PC-9 (cell line): ENCODE data around the gene RAD9B. TPM values are rescaled to one million over a fixed set of nuclear protein-coding genes. Genes with fewer than 3 reads are reported as not detected.

Source experiments
- Bru-seq: library from RNA; stranded (reverse); fragments of 400-500 nt; gene quantifications from one replicate; lab custom pipeline; 2021; lab: Mats Ljungman, UMichigan
- BruChase-seq, 2 experiments: library from RNA; stranded (reverse); fragments of 400-500 nt; gene quantifications; one replicate each; lab custom pipeline; 2021; lab: Mats Ljungman, UMichigan
- BruUV-seq: library from RNA; stranded (reverse); fragments of 400-500 nt; replicated peaks from 2 replicates; lab custom pipeline; 2021; lab: Mats Ljungman, UMichigan
- CTCF ChIA-PET: fragments of 300-600 bp; sonication (Branson Sonifier 250); formaldehyde crosslinking; loops from one replicate; lab custom pipeline; 2022; ENCODE audit warnings: antibody characterized with exemption; lab: Charles Lee
- POLR2A ChIA-PET: fragments of 300-600 bp; sonication (Branson Sonifier 250); formaldehyde crosslinking; loops from one replicate; lab custom pipeline; 2022; ENCODE audit warnings: antibody characterized with exemption; ENCODE audit not compliant: unreplicated experiment; lab: Charles Lee
- DNase-seq, 2 experiments: peaks; one replicate each; pipeline versions ENCODE4 v3.0.0 to v3.0.0-alpha.2; 2015 to 2022; ENCODE audit warnings: mixed read lengths in 1 of 2
- H2AFZ ChIP-seq: fragments of 200-600 bp; sonication (generic); 2 replicates; pipeline ENCODE4 v1.8.1; 2017; ENCODE audit warnings: antibody characterized with exemption
- H3F3A ChIP-seq: fragments of 200-600 bp; sonication (generic); 2 replicates; pipeline ENCODE4 v1.8.1; 2017; ENCODE audit warnings: antibody characterized with exemption, mild to moderate bottlenecking, low read depth; ENCODE audit not compliant: insufficient read depth
- H3K27ac ChIP-seq: fragments of 200-600 bp; sonication (generic); 2 replicates; pipeline ENCODE4 v1.6.1; 2016; ENCODE audit warnings: mixed run types
- H3K27me3 ChIP-seq: fragments of 200-600 bp; sonication (generic); 2 replicates; pipeline ENCODE4 v1.6.1; 2016; ENCODE audit warnings: low read depth, mixed run types; ENCODE audit not compliant: insufficient read depth
- H3K36me3 ChIP-seq: fragments of 200-600 bp; sonication (generic); 2 replicates; pipeline ENCODE4 v1.6.1; 2016; ENCODE audit warnings: low read depth, mixed run types
- H3K4me1 ChIP-seq: fragments of 200-600 bp; sonication (generic); replicated peaks from 2 replicates; pipeline ENCODE4 v1.6.1; 2016; ENCODE audit warnings: mixed run types; ENCODE audit not compliant: insufficient read depth
- H3K4me2 ChIP-seq: fragments of 200-600 bp; sonication (generic); 2 replicates; pipeline ENCODE4 v1.6.1; 2017; ENCODE audit warnings: mixed run types
- H3K4me3 ChIP-seq: fragments of 200-600 bp; sonication (generic); 2 replicates; pipeline ENCODE4 v1.6.1; 2016; ENCODE audit warnings: mixed run types
- H3K79me2 ChIP-seq: fragments of 200-600 bp; sonication (generic); 2 replicates; pipeline ENCODE4 v1.6.1; 2017; ENCODE audit warnings: low read depth, mixed run types
- H3K9me2 ChIP-seq: fragments of 200-600 bp; sonication (generic); 2 replicates; pipeline ENCODE4 v1.8.1; 2017; ENCODE audit warnings: mild to moderate bottlenecking; ENCODE audit not compliant: insufficient read depth
- H3K9me3 ChIP-seq: fragments of 200-600 bp; sonication (generic); 2 replicates; pipeline ENCODE4 v1.8.1; 2016; ENCODE audit warnings: low read depth; ENCODE audit not compliant: insufficient read depth
- H4K20me1 ChIP-seq: fragments of 200-600 bp; sonication (generic); 2 replicates; pipeline ENCODE4 v1.8.1; 2017; ENCODE audit not compliant: insufficient read depth
- EZH2 ChIP-seq: fragments of 200-600 bp; sonication (generic); IDR thresholded peaks from 2 replicates; pipeline ENCODE4 v1.8.0; 2017; ENCODE audit warnings: antibody characterized with exemption, low read depth
- intact Hi-C: fragments of 100-400 bp; cut with micrococcal nuclease; formaldehyde crosslinking; loops from one replicate; pipeline ENCODE4 v1.10.0; 2022; ENCODE audit not compliant: unreplicated experiment
- long read RNA-seq: library from polyadenylated mRNA; stranded (forward); transcript quantifications from one replicate; pipeline ENCODE4 v2.0.0, GENCODE V29; 2022
- total RNA-seq: library from RNA; stranded (reverse); gene quantifications from 2 replicates; pipeline ENCODE4 v1.2.3, GENCODE V29; 2021
- TF ChIP-seq, protein P1 (sequence below): fragments of 200-600 bp; sonication (generic); conservative IDR thresholded peaks from 2 replicates; pipeline ENCODE4 v1.6.1; 2017; ENCODE audit warnings: mixed run types, antibody characterized with exemption, mild to moderate bottlenecking, moderate library complexity

The RAD9B gene
- total RNA-seq (1.6 and 2.3 TPM in 2 replicates), Bru-seq, nascent RNA (percentile 43 among the genes with signal in this experiment), BruChase-seq, experiment 1, labeled RNA remaining after a 2-hour chase (percentile 40 among the genes with signal in this experiment), BruChase-seq, experiment 2, labeled RNA remaining after a 6-hour chase (percentile 36 among the genes with signal in this experiment)
- long read RNA-seq, partial matches to known transcripts = 0 of 6 reads
- long read RNA-seq, other reads (novel, unspliced or antisense) = 4 of 6 reads

DNA sequence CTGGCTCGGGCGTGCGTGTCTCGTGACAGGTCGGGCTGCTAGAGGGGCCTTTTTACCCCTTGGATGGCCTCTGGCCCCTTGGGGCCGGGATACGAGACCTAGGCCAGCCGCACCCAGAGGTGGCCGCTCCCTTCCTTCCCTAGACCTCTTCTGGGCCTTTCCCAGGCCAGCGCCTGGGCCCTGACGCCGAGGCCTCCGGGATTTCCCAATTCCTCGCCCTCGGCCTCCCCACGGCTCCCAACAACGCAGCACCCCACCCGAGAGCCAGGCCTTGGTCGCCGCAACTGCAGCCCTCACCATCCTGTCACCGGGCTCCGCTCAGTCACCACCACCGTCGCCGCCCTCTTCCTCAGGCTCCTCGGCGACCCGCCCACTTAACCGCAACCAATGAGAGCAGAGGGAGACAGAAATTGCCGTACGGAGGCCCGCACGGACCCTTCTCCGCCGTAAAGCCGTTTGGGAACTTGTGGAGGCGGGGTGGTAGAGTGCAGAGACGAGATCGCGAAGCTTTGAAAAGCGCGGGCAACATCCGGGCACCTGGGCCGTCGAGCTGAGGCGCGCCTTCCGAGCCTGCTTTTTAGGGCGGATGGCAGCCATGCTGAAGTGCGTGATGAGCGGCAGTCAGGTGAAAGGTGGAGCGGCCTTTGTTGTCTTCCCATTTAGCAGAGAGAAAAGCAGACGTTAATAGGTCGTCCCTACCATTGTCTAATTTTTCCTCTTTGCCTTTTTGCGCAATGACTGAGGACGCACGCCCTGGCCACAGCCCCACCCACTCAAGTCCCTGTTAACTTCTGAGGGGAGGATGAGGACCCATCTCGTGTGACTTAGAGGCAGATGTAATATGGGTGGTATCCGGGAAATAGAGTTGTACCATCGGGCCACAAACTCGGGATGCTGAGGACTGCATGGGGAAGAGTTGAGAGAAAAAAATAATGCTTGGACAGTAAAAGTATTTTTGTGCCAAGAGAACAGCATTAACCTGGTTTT, at the start of gene RAD9B, which contains the start of gene VPS29:
Gene RAD9B, plus strand, starts transcription at position 580 of the 987 bp plus-strand sequence. Its CDS starts 7 bp downstream, at position 587.
Gene VPS29, minus strand, starts transcription at position 360 of the 987 bp plus-strand sequence. Its CDS starts 60 bp downstream, at position 300.
- Histone ChIP-seq H3K36me3 (peaks cover 19% of the 10 kb centered on the region; the same call in 1 of the 2 replicates), H3K27me3 (no peaks in the 10 kb centered on the region), H3F3A (peaks cover 28% of the 10 kb centered on the region), H3K9me3 (no peaks in the 10 kb centered on the region), H3K4me1 (peaks cover 22% of the 10 kb centered on the region), H3K4me2 (peak within 1 kb of the TSS; percentile 92), H4K20me1 (0 out of 2 replicates have a peak, but pooled peaks cover 3% of the 10 kb centered on the region), H3K27ac (peak within 1 kb of the TSS; percentile 85), H3K4me3 (peak within 1 kb of the TSS; percentile 79), H3K79me2 (peaks cover 46% of the 10 kb centered on the region), H3K9me2 (no peaks in the 10 kb centered on the region), H2AFZ (peak within 1 kb of the TSS; percentile 88)
- ChIA-PET POLR2A (interaction anchor here (0.5 to 0.7 kb wide), 2 partner anchors 206 to 239 kb away, joined by 4 to 11 read pairs; no protein-coding TSS in a partner anchor), CTCF (no interaction called here)
- TF ChIP-seq EZH2 = no peak
- TF ChIP-seq, protein P1, sequence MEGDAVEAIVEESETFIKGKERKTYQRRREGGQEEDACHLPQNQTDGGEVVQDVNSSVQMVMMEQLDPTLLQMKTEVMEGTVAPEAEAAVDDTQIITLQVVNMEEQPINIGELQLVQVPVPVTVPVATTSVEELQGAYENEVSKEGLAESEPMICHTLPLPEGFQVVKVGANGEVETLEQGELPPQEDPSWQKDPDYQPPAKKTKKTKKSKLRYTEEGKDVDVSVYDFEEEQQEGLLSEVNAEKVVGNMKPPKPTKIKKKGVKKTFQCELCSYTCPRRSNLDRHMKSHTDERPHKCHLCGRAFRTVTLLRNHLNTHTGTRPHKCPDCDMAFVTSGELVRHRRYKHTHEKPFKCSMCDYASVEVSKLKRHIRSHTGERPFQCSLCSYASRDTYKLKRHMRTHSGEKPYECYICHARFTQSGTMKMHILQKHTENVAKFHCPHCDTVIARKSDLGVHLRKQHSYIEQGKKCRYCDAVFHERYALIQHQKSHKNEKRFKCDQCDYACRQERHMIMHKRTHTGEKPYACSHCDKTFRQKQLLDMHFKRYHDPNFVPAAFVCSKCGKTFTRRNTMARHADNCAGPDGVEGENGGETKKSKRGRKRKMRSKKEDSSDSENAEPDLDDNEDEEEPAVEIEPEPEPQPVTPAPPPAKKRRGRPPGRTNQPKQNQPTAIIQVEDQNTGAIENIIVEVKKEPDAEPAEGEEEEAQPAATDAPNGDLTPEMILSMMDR = no peak
- intact Hi-C loops = loop anchor here (2.0 to 5.0 kb wide), 2 partner anchors 33 to 45 kb away; partner anchors contain the start of genes FAM216A and GPN3
- DNase-seq = peak; percentile 95 to 96
- TSS peak; percentile 78 for BruUV-seq

DNA sequence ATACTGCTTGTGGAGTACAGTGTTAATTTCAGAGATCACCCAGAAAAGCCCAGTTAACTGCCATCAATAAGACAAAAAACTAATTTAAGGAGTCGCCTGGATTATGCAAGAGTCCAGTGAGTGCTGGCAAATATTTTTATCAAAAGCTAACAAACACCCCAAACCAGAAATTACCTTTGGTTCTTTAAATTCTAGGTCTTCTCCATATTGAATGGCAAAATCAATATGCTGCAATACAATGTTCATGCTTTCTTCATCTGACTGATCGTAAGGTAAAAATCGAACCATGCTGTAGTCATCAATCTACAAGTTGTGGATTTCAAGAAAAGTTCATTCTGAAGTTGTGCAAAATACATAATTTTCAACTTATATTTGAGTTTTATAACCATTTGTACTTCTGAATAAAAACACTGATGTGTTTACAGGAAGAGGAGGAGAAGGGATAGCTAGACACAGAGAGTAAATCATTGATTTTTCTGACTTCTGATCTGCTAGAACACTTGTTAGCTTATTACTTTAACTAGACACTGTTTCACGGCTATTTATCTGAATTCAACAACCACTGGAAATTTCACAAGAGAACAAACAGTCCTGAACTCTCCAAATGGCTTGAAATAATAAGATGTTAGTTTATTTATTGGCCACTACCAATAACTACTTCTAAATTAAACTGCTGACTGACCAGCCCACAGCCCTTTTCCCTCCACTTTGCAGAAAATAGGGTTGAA, 48.4 kb upstream of the RAD9B start:
- no peak for TF ChIP-seq EZH2
- TF ChIP-seq, protein P1 = no peak
- Histone ChIP-seq H3K27me3 (no peaks in the 10 kb centered on the region), H2AFZ (no peak overlapping the region), H3K9me3 (no peaks in the 10 kb centered on the region), H3K4me2 (no peak overlapping the region), H3F3A (peaks cover 13% of the 10 kb centered on the region), H3K79me2 (peaks cover 13% of the 10 kb centered on the region), H3K27ac (no peak overlapping the region), H4K20me1 (no peaks in the 10 kb centered on the region), H3K4me1 (0 out of 2 replicates have a peak, but pooled peaks cover 4% of the 10 kb centered on the region), H3K9me2 (no peaks in the 10 kb centered on the region), H3K4me3 (no peak overlapping the region), H3K36me3 (no peaks in the 10 kb centered on the region)
- no TSS peak for BruUV-seq
- intact Hi-C loops = loop anchor here (5.0 kb wide), 2 partner anchors 59 to 244 kb away; no protein-coding TSS in a partner anchor
- CTCF ChIA-PET = interaction anchor here (0.6 kb wide), 3 partner anchors 74 to 147 kb away, joined by 4 to 5 read pairs (median 4); no protein-coding TSS in a partner anchor
- POLR2A ChIA-PET = no interaction called here
- no peak for DNase-seq
